Trophoblast cell (in vitro differentiated cells and primary cell): ENCODE measurements around the gene PLK5.

Experiments
- DNase-seq, 2 donors: peaks; one replicate each; pipeline ENCODE4 v3.0.0-alpha.2; 2016
- H2AFZ ChIP-seq: 2 replicates; pipeline ENCODE4 v1.6.1; 2013; ENCODE audit warnings: low read length, moderate library complexity, mild to moderate bottlenecking; ENCODE audit not compliant: insufficient read depth, poor library complexity
- H2AK5ac ChIP-seq: 2 replicates; pipeline ENCODE4 v1.6.1; 2013; ENCODE audit warnings: mild to moderate bottlenecking, low read length
- H2BK120ac ChIP-seq: 2 replicates; pipeline ENCODE4 v1.6.1; 2013; ENCODE audit warnings: low read length, mild to moderate bottlenecking, moderate library complexity; ENCODE audit not compliant: insufficient read depth, poor library complexity
- H2BK12ac ChIP-seq: 2 replicates; pipeline ENCODE4 v1.6.1; 2013; ENCODE audit warnings: mild to moderate bottlenecking, low read length, moderate library complexity
- H2BK5ac ChIP-seq: 2 replicates; pipeline ENCODE4 v1.6.1; 2013; ENCODE audit warnings: low read length, low read depth, moderate library complexity, mild to moderate bottlenecking; ENCODE audit not compliant: poor library complexity
- H3K14ac ChIP-seq: 2 replicates; pipeline ENCODE4 v1.6.1; 2013; ENCODE audit warnings: mild to moderate bottlenecking, low read length
- H3K18ac ChIP-seq: 2 replicates; pipeline ENCODE4 v1.6.1; 2013; ENCODE audit warnings: mild to moderate bottlenecking, low read length
- H3K23ac ChIP-seq: 2 replicates; pipeline ENCODE4 v1.6.1; 2013; ENCODE audit warnings: low read length
- H3K27ac ChIP-seq: 2 replicates; pipeline ENCODE4 v1.5.1; 2013; ENCODE audit warnings: low read depth, mild to moderate bottlenecking, inconsistent platforms, low read length, moderate library complexity
- H3K27me3 ChIP-seq: 2 replicates; pipeline ENCODE4 v1.6.1; 2013; ENCODE audit warnings: inconsistent platforms, mild to moderate bottlenecking, low read length, moderate library complexity; ENCODE audit not compliant: insufficient read depth
- H3K36me3 ChIP-seq, 2 experiments: 1 replicate in 1 of 2; 2 replicates in 1 of 2; pipeline ENCODE4 v1.6.1; 2013; ENCODE audit warnings: low read length in 2 of 2, mild to moderate bottlenecking in 2 of 2, moderate library complexity in 1 of 2; ENCODE audit not compliant: insufficient read depth in 2 of 2, control insufficient read depth in 1 of 2
- H3K4ac ChIP-seq: 2 replicates; pipeline ENCODE4 v1.6.1; 2013; ENCODE audit warnings: low read depth, mild to moderate bottlenecking, low read length, moderate library complexity
- H3K4me1 ChIP-seq, 2 experiments: 1 replicate in 1 of 2; 2 replicates in 1 of 2; pipeline ENCODE4 v1.6.1; 2013; ENCODE audit warnings: low read length in 2 of 2, mild to moderate bottlenecking in 2 of 2, moderate library complexity in 1 of 2; ENCODE audit not compliant: insufficient read depth in 2 of 2, control insufficient read depth in 1 of 2
- H3K4me2 ChIP-seq: 2 replicates; pipeline ENCODE4 v1.6.1; 2013; ENCODE audit warnings: inconsistent platforms, mild to moderate bottlenecking, low read length, moderate library complexity
- H3K4me3 ChIP-seq: 2 replicates; pipeline ENCODE4 v1.5.1; 2013; ENCODE audit warnings: mild to moderate bottlenecking, low read depth, low read length, inconsistent platforms
- H3K79me1 ChIP-seq: one replicate; pipeline ENCODE4 v1.6.1; 2013; ENCODE audit warnings: low read length
- H3K79me2 ChIP-seq: 2 replicates; pipeline ENCODE4 v1.6.1; 2013; ENCODE audit warnings: low read length, mild to moderate bottlenecking; ENCODE audit not compliant: control insufficient read depth, insufficient read depth, poor library complexity
- H3K9ac ChIP-seq: 2 replicates; pipeline ENCODE4 v1.6.1; 2013; ENCODE audit warnings: mild to moderate bottlenecking, low read length
- H3K9me3 ChIP-seq: 2 replicates; pipeline ENCODE4 v1.6.1; 2013; ENCODE audit warnings: low read depth, mild to moderate bottlenecking, control low read depth, inconsistent platforms, low read length; ENCODE audit not compliant: insufficient read depth
- H4K12ac ChIP-seq: 2 replicates; pipeline ENCODE4 v1.6.1; 2013; ENCODE audit warnings: low read depth, mild to moderate bottlenecking, low read length, moderate library complexity
- H4K8ac ChIP-seq: 2 replicates; pipeline ENCODE4 v1.6.1; 2013; ENCODE audit warnings: low read depth, mild to moderate bottlenecking, low read length, moderate library complexity
- H4K91ac ChIP-seq: one replicate; pipeline ENCODE4 v1.6.1; 2013; ENCODE audit warnings: low read depth, mild to moderate bottlenecking, low read length, moderate library complexity
- WGBS: extraction: QIAGEN DNeasy Blood & Tissue Kit; methylation state at CpG from one replicate; pipeline ENCODE4 v1.1.7; 2013; ENCODE audit warnings: missing lambda C conversion rate; ENCODE audit not compliant: insufficient read length, insufficient coverage; ENCODE audit errors: extremely low coverage; 5-methylcytosine and 5-hydroxymethylcytosine counted together

The PLK5 gene

GRCh38 chr19:1567116-1567847, 43.4 kb downstream of the PLK5 start:
- H3K9me3 ChIP-seq: peaks cover 3% of the 10 kb centered on the region
- peak in 1 of 2 donors; percentile 53 for DNase-seq
- peak overlapping the region; percentile 98 for H3K14ac ChIP-seq
- H3K23ac ChIP-seq: no peak overlapping the region
- H3K79me1 ChIP-seq: peaks cover 17% of the 10 kb centered on the region
- no peak overlapping the region for H2BK12ac ChIP-seq
- peak overlapping the region; percentile 99 for H3K9ac ChIP-seq
- H3K18ac ChIP-seq: peak overlapping the region; percentile 99
- peaks cover 2% of the 10 kb centered on the region for H3K27me3 ChIP-seq
- peak overlapping the region; percentile 99 for H4K91ac ChIP-seq
- H3K4me3 ChIP-seq: peak overlapping the region; percentile 99
- peak overlapping the region; percentile 96 for H4K8ac ChIP-seq
- peak overlapping the region; percentile 52 for H3K27ac ChIP-seq
- peaks cover 10 to 11% of the 10 kb centered on the region in 2 experiments for H3K4me1 ChIP-seq
- H3K36me3 ChIP-seq: peaks cover 29 to 32% of the 10 kb centered on the region in 2 experiments
- peaks cover 39% of the 10 kb centered on the region for H3K79me2 ChIP-seq
- WGBS: no CpG with 5 or more reads among the region's 108 CpGs
- peak overlapping the region; percentile 59 for H3K4me2 ChIP-seq
- H2AFZ ChIP-seq: peak overlapping the region; percentile 71
- peak overlapping the region; percentile 96 for H4K12ac ChIP-seq
- peak overlapping the region; percentile 100 for H3K4ac ChIP-seq
- peak overlapping the region; percentile 91 for H2BK120ac ChIP-seq
- H2AK5ac ChIP-seq: peak overlapping the region; percentile 100
- peak overlapping the region; percentile 82 for H2BK5ac ChIP-seq

GRCh38 chr19:1567848-1568227, 44.0 kb downstream of the PLK5 start:
- Histone ChIP-seq H2AFZ (no peak overlapping the region), H3K9ac (peak overlapping the region; percentile 66), H3K4ac (no peak overlapping the region), H2AK5ac (no peak overlapping the region), H3K27me3 (peaks cover 2% of the 10 kb centered on the region), H4K12ac (no peak overlapping the region), H4K8ac (no peak overlapping the region), H4K91ac (peak overlapping the region; percentile 99), H3K79me2 (peaks cover 39% of the 10 kb centered on the region), H3K4me1 (peaks cover 10 to 11% of the 10 kb centered on the region in 2 experiments), H2BK5ac (no peak overlapping the region), H3K27ac (peak overlapping the region; percentile 52), H3K9me3 (peaks cover 3% of the 10 kb centered on the region), H3K36me3 (peaks cover 24 to 31% of the 10 kb centered on the region in 2 experiments), H3K79me1 (peaks cover 17% of the 10 kb centered on the region), H3K4me2 (no peak overlapping the region), H3K23ac (no peak overlapping the region), H3K4me3 (peak overlapping the region; percentile 99), H2BK12ac (no peak overlapping the region), H3K14ac (no peak overlapping the region), H2BK120ac (no peak overlapping the region), H3K18ac (no peak overlapping the region)
- DNase-seq: no peak
- no CpG with 5 or more reads among the region's 73 CpGs for WGBS

- Histone ChIP-seq H3K4me1 (peaks cover 10 to 11% of the 10 kb centered on the region in 2 experiments), H3K4me3 (peak within 1 kb of the TSS; percentile 99), H3K18ac (peak within 1 kb of the TSS; percentile 99), H2BK120ac (peak within 1 kb of the TSS; percentile 91), H3K14ac (peak within 1 kb of the TSS; percentile 98), H3K27ac (peak within 1 kb of the TSS; percentile 52), H3K79me2 (peaks cover 34% of the 10 kb centered on the region), H2BK12ac (no peak within 1 kb of the TSS), H3K4ac (peak within 1 kb of the TSS; percentile 100), H3K79me1 (peaks cover 17% of the 10 kb centered on the region), H2BK5ac (peak within 1 kb of the TSS; percentile 82), H4K8ac (peak within 1 kb of the TSS; percentile 94), H3K36me3 (peaks cover 18 to 24% of the 10 kb centered on the region in 2 experiments), H4K12ac (peak within 1 kb of the TSS; percentile 96), H3K27me3 (peaks cover 2% of the 10 kb centered on the region), H3K4me2 (peak within 1 kb of the TSS; percentile 59), H3K9ac (peak within 1 kb of the TSS; percentile 99), H4K91ac (peak within 1 kb of the TSS; percentile 99), H3K23ac (no peak within 1 kb of the TSS), H2AK5ac (peak within 1 kb of the TSS; percentile 100), H3K9me3 (peaks cover 3% of the 10 kb centered on the region), H2AFZ (peak within 1 kb of the TSS; percentile 71)
- no CpG with 5 or more reads among the region's 63 CpGs for WGBS
- DNase-seq: peak; percentile 59 to 89
These were observed 44.6 kb downstream of the PLK5 start, which contains the start of gene MEX3D for GRCh38 chr19:1568320-1569019. Gene MEX3D (minus strand): TSS chr19:1568325. CDS start chr19:1568058, 267 bp downstream.

- 73% methylated on average over 1 of the region's 4 CpGs for WGBS
- H3K9ac ChIP-seq: no peak overlapping the region
These were observed 46.1 kb downstream of the PLK5 start for GRCh38 chr19:1569997-1570396.

More at GRCh38 chr19:1569997-1570396, 46.1 kb downstream of the PLK5 start:
- Histone ChIP-seq H3K14ac (no peak overlapping the region), H2BK120ac (no peak overlapping the region), H3K27me3 (peaks cover 2% of the 10 kb centered on the region), H4K91ac (no peak overlapping the region), H2AFZ (no peak overlapping the region), H3K4me2 (no peak overlapping the region), H4K8ac (no peak overlapping the region), H3K36me3 (peaks cover 6 to 11% of the 10 kb centered on the region in 2 experiments), H2BK5ac (no peak overlapping the region), H2AK5ac (no peak overlapping the region), H4K12ac (no peak overlapping the region), H3K4me1 (peaks cover 10 to 11% of the 10 kb centered on the region in 2 experiments), H3K27ac (no peak overlapping the region), H3K9me3 (peaks cover 3% of the 10 kb centered on the region), H3K79me2 (peaks cover 21% of the 10 kb centered on the region), H3K23ac (no peak overlapping the region), H3K4ac (no peak overlapping the region), H2BK12ac (no peak overlapping the region), H3K18ac (no peak overlapping the region), H3K79me1 (peaks cover 17% of the 10 kb centered on the region), H3K4me3 (no peak overlapping the region)
- no peak for DNase-seq
